Stimulated activated naive CD8-positive, alpha-beta T cell treated with anti-CD3 and anti-CD28 coated beads, Interleukin-15, Interleukin-2, amounts not matched to agents 100 ng/mL and 50 ng/mL, for 24 hours (primary cell): ENCODE measurements around the gene EP400.
A peak's percentile ranks its signal among the peaks of the same experiment; 100 is the strongest.

ENCODE experiments used
- H3K27ac Mint-ChIP-seq: one replicate; pipeline ENCODE4 v1.8.0; 2021; ENCODE audit warnings: mild to moderate bottlenecking, mixed read lengths
- H3K27me3 Mint-ChIP-seq: one replicate; pipeline ENCODE4 v1.8.0; 2021; ENCODE audit warnings: mixed read lengths
- H3K36me3 Mint-ChIP-seq: one replicate; pipeline ENCODE4 v1.8.0; 2021; ENCODE audit warnings: low read depth, mixed read lengths
- H3K4me1 Mint-ChIP-seq: one replicate; pipeline ENCODE4 v1.8.0; 2021; ENCODE audit warnings: low read depth, mixed read lengths
- H3K4me3 Mint-ChIP-seq: one replicate; pipeline ENCODE4 v1.8.0; 2021; ENCODE audit warnings: mild to moderate bottlenecking, mixed read lengths
- H3K9me3 Mint-ChIP-seq: one replicate; pipeline ENCODE4 v1.8.0; 2021; ENCODE audit warnings: mixed read lengths

EP400 gene

GRCh38 chr12:132056320-132056719 is 106.6 kb downstream of the EP400 start:
- Mint-ChIP-seq H3K27me3 (no peaks in the 10 kb centered on the region), H3K4me1 (peaks cover 10% of the 10 kb centered on the region), H3K27ac (no peak overlapping the region), H3K9me3 (no peaks in the 10 kb centered on the region), H3K36me3 (peaks cover 63% of the 10 kb centered on the region), H3K4me3 (no peak overlapping the region)

GRCh38 chr12:132056951-132057350 is 107.2 kb downstream of the EP400 start:
- no peak overlapping the region for H3K27ac Mint-ChIP-seq
- peaks cover 67% of the 10 kb centered on the region for H3K36me3 Mint-ChIP-seq
- H3K9me3 Mint-ChIP-seq, result no peaks in the 10 kb centered on the region
- no peak overlapping the region for H3K4me3 Mint-ChIP-seq
- H3K27me3 Mint-ChIP-seq, result no peaks in the 10 kb centered on the region
- H3K4me1 Mint-ChIP-seq, result peaks cover 10% of the 10 kb centered on the region

GRCh38 chr12:132057691-132058090 is 107.9 kb downstream of the EP400 start:
- peaks cover 65% of the 10 kb centered on the region for H3K36me3 Mint-ChIP-seq
- H3K27me3 Mint-ChIP-seq, result no peaks in the 10 kb centered on the region
- H3K4me3 Mint-ChIP-seq, result no peak overlapping the region
- peaks cover 10% of the 10 kb centered on the region for H3K4me1 Mint-ChIP-seq
- no peaks in the 10 kb centered on the region for H3K9me3 Mint-ChIP-seq
- peak overlapping the region; percentile 57 for H3K27ac Mint-ChIP-seq

GRCh38 chr12:132061197-132061596 is 111.5 kb downstream of the EP400 start:
- Mint-ChIP-seq H3K9me3 (no peaks in the 10 kb centered on the region), H3K27me3 (no peaks in the 10 kb centered on the region), H3K36me3 (peaks cover 66% of the 10 kb centered on the region), H3K4me1 (peaks cover 19% of the 10 kb centered on the region), H3K4me3 (no peak overlapping the region), H3K27ac (no peak overlapping the region)

- H3K27ac Mint-ChIP-seq, result no peak overlapping the region
- peaks cover 19% of the 10 kb centered on the region for H3K4me1 Mint-ChIP-seq
- H3K9me3 Mint-ChIP-seq, result no peaks in the 10 kb centered on the region
- H3K4me3 Mint-ChIP-seq, result no peak overlapping the region
- H3K27me3 Mint-ChIP-seq, result no peaks in the 10 kb centered on the region
- peaks cover 66% of the 10 kb centered on the region for H3K36me3 Mint-ChIP-seq
Observed at GRCh38 chr12:132061641-132062430, 112.1 kb downstream of the EP400 start.

GRCh38 chr12:132062481-132062880 is 112.7 kb downstream of the EP400 start:
- Mint-ChIP-seq H3K27ac (no peak overlapping the region), H3K4me1 (peaks cover 23% of the 10 kb centered on the region), H3K27me3 (no peaks in the 10 kb centered on the region), H3K36me3 (peaks cover 67% of the 10 kb centered on the region), H3K9me3 (no peaks in the 10 kb centered on the region), H3K4me3 (no peak overlapping the region)

- Mint-ChIP-seq H3K9me3 (no peaks in the 10 kb centered on the region), H3K36me3 (peaks cover 64% of the 10 kb centered on the region), H3K27ac (no peak overlapping the region), H3K4me3 (no peak overlapping the region), H3K27me3 (no peaks in the 10 kb centered on the region), H3K4me1 (peaks cover 25% of the 10 kb centered on the region)
Observed at GRCh38 chr12:132063491-132063890, 113.7 kb downstream of the EP400 start.

- no peak overlapping the region for H3K27ac Mint-ChIP-seq
- H3K27me3 Mint-ChIP-seq, result no peaks in the 10 kb centered on the region
- H3K4me3 Mint-ChIP-seq, result no peak overlapping the region
- no peaks in the 10 kb centered on the region for H3K9me3 Mint-ChIP-seq
- H3K4me1 Mint-ChIP-seq, result peaks cover 25% of the 10 kb centered on the region
- H3K36me3 Mint-ChIP-seq, result peaks cover 70% of the 10 kb centered on the region
Observed at GRCh38 chr12:132064631-132065030, 114.9 kb downstream of the EP400 start.

GRCh38 chr12:132065203-132065602 is 115.5 kb downstream of the EP400 start:
- H3K27ac Mint-ChIP-seq, result no peak overlapping the region
- H3K9me3 Mint-ChIP-seq, result no peaks in the 10 kb centered on the region
- H3K4me3 Mint-ChIP-seq, result no peak overlapping the region
- H3K27me3 Mint-ChIP-seq, result no peaks in the 10 kb centered on the region
- peaks cover 65% of the 10 kb centered on the region for H3K36me3 Mint-ChIP-seq
- H3K4me1 Mint-ChIP-seq, result peaks cover 30% of the 10 kb centered on the region

GRCh38 chr12:132065609-132066344 is 116.0 kb downstream of the EP400 start:
- Mint-ChIP-seq H3K27ac (peak overlapping the region; percentile 81), H3K4me1 (peaks cover 34% of the 10 kb centered on the region), H3K27me3 (no peaks in the 10 kb centered on the region), H3K36me3 (peaks cover 62% of the 10 kb centered on the region), H3K9me3 (no peaks in the 10 kb centered on the region), H3K4me3 (peak overlapping the region; percentile 62)

GRCh38 chr12:132066345-132066685 is 116.6 kb downstream of the EP400 start:
- peaks cover 57% of the 10 kb centered on the region for H3K36me3 Mint-ChIP-seq
- H3K9me3 Mint-ChIP-seq, result no peaks in the 10 kb centered on the region
- peak overlapping the region; percentile 81 for H3K27ac Mint-ChIP-seq
- peak overlapping the region; percentile 62 for H3K4me3 Mint-ChIP-seq
- no peaks in the 10 kb centered on the region for H3K27me3 Mint-ChIP-seq
- peaks cover 36% of the 10 kb centered on the region for H3K4me1 Mint-ChIP-seq

- H3K27me3 Mint-ChIP-seq, result no peaks in the 10 kb centered on the region
- H3K9me3 Mint-ChIP-seq, result no peaks in the 10 kb centered on the region
- peak overlapping the region; percentile 81 for H3K27ac Mint-ChIP-seq
- peak overlapping the region; percentile 62 for H3K4me3 Mint-ChIP-seq
- peaks cover 55% of the 10 kb centered on the region for H3K36me3 Mint-ChIP-seq
- peaks cover 40% of the 10 kb centered on the region for H3K4me1 Mint-ChIP-seq
Observed at GRCh38 chr12:132066749-132067148, 117.0 kb downstream of the EP400 start.

GRCh38 chr12:132067182-132067581 is 117.4 kb downstream of the EP400 start:
- Mint-ChIP-seq H3K4me1 (peaks cover 42% of the 10 kb centered on the region), H3K9me3 (no peaks in the 10 kb centered on the region), H3K27me3 (no peaks in the 10 kb centered on the region), H3K4me3 (no peak overlapping the region), H3K27ac (no peak overlapping the region), H3K36me3 (peaks cover 58% of the 10 kb centered on the region)

- H3K9me3 Mint-ChIP-seq, result no peaks in the 10 kb centered on the region
- H3K27ac Mint-ChIP-seq, result no peak overlapping the region
- no peak overlapping the region for H3K4me3 Mint-ChIP-seq
- H3K4me1 Mint-ChIP-seq, result peaks cover 50% of the 10 kb centered on the region
- peaks cover 54% of the 10 kb centered on the region for H3K36me3 Mint-ChIP-seq
- H3K27me3 Mint-ChIP-seq, result no peaks in the 10 kb centered on the region
Observed at GRCh38 chr12:132068250-132068649, 118.5 kb downstream of the EP400 start.

GRCh38 chr12:132069336-132069985 is 119.7 kb downstream of the EP400 start:
- Mint-ChIP-seq H3K9me3 (no peaks in the 10 kb centered on the region), H3K27me3 (no peaks in the 10 kb centered on the region), H3K4me3 (no peak overlapping the region), H3K36me3 (peaks cover 49% of the 10 kb centered on the region), H3K27ac (no peak overlapping the region), H3K4me1 (peaks cover 48% of the 10 kb centered on the region)
